Activated CD4-positive, alpha-beta memory T cell treated with anti-CD3 and anti-CD28 coated beads for 36 hours (primary cell): ENCODE measurements around the gene WASL. TPM values are rescaled to one million over a fixed set of nuclear protein-coding genes. Genes with fewer than 3 reads are reported as not detected.
"Not testable (repeated sequence)": the region's sequence is repeated elsewhere in the genome, so short reads cannot be mapped to it uniquely, and the experiment has no call there.

Experiments used
- CTCF ChIA-PET: fragments of 350-600 bp; sonication (Branson Sonifier 250); formaldehyde crosslinking; loops from one replicate; lab custom pipeline; 2021; ENCODE audit warnings: antibody characterized with exemption, inconsistent platforms; lab: Charles Lee
- POLR2A ChIA-PET: fragments of 350-600 bp; sonication (Branson Sonifier 250); formaldehyde crosslinking; loops from one replicate; lab custom pipeline; 2021; ENCODE audit warnings: antibody characterized with exemption; lab: Charles Lee
- DNase-seq: peaks from one replicate; pipeline ENCODE4 v3.0.0-alpha.2; 2020
- H3K27ac Mint-ChIP-seq: one replicate; pipeline ENCODE4 v1.8.0; 2021; ENCODE audit warnings: mixed read lengths
- H3K27me3 Mint-ChIP-seq: one replicate; pipeline ENCODE4 v1.8.0; 2021; ENCODE audit warnings: mixed read lengths
- H3K36me3 Mint-ChIP-seq: one replicate; pipeline ENCODE4 v1.8.0; 2021; ENCODE audit warnings: mixed read lengths
- H3K4me1 Mint-ChIP-seq: one replicate; pipeline ENCODE4 v1.8.0; 2021; ENCODE audit warnings: low read depth, mixed read lengths
- H3K4me3 Mint-ChIP-seq: one replicate; pipeline ENCODE4 v1.8.0; 2021; ENCODE audit warnings: mild to moderate bottlenecking, mixed read lengths
- H3K9me3 Mint-ChIP-seq: one replicate; pipeline ENCODE4 v1.8.0; 2021; ENCODE audit warnings: mixed read lengths
- intact Hi-C: fragments of 100-400 bp; cut with micrococcal nuclease; formaldehyde crosslinking; loops from one replicate; pipeline ENCODE4 v1.15.1; 2023
- total RNA-seq, 2 experiments: library from RNA; stranded (reverse); gene quantifications; one replicate each; pipeline ENCODE4 v1.2.3, GENCODE V29; 2021

WASL gene
- total RNA-seq = 1 to 10 TPM; 5.1 to 5.9 TPM

- peak; percentile 92 for DNase-seq
- no peaks in the 10 kb centered on the region for H3K9me3 Mint-ChIP-seq
- peaks cover 53% of the 10 kb centered on the region for H3K4me1 Mint-ChIP-seq
- peaks cover 6% of the 10 kb centered on the region for H3K36me3 Mint-ChIP-seq
- intact Hi-C loops = loop anchor here (1.0 to 2.0 kb wide), 5 partner anchors 8 to 215 kb away; partner anchors contain the start of genes IQUB and NDUFA5
- ChIA-PET POLR2A (interaction anchor here (0.5 to 1.4 kb wide), 6 partner anchors 37 to 216 kb away, joined by 3 to 4 read pairs (median 3); partner anchors contain the start of gene IQUB), CTCF (interaction anchor here (0.8 to 2.5 kb wide), 10 partner anchors 9 to 255 kb away, joined by 3 to 19 read pairs (median 4); no protein-coding TSS in a partner anchor)
- H3K27ac Mint-ChIP-seq = peak within 1 kb of the TSS; percentile 95
- H3K4me3 Mint-ChIP-seq = peak within 1 kb of the TSS; percentile 95
- H3K27me3 Mint-ChIP-seq = no peaks in the 10 kb centered on the region
Observed at GRCh38 chr7:123748734-123749536, at the start of gene WASL. Gene WASL, minus strand, starts transcription at chr7:123749003. Its CDS starts 269 bp downstream, at chr7:123748734.

- H3K36me3 Mint-ChIP-seq = no peaks in the 10 kb centered on the region
- intact Hi-C loops = loop anchor here (1.0 to 2.0 kb wide), 4 partner anchors 26 to 115 kb away; no protein-coding TSS in a partner anchor
- ChIA-PET POLR2A (no interaction called here), CTCF (interaction anchor here (0.6 to 5.9 kb wide), 24 partner anchors 8 to 987 kb away, joined by 3 to 97 read pairs (median 4); partner anchors contain the start of gene WASL)
- H3K4me3 Mint-ChIP-seq = no peak overlapping the region
- no peaks in the 10 kb centered on the region for H3K9me3 Mint-ChIP-seq
- DNase-seq = no peak
- H3K4me1 Mint-ChIP-seq = no peaks in the 10 kb centered on the region
- peaks cover 2% of the 10 kb centered on the region for H3K27me3 Mint-ChIP-seq
- no peak overlapping the region for H3K27ac Mint-ChIP-seq
Observed at GRCh38 chr7:123797673-123798531, 49.1 kb upstream of the WASL start.

- ChIA-PET CTCF (interaction anchor here (1.1 to 5.9 kb wide), 5 partner anchors 10 to 302 kb away, joined by 3 to 97 read pairs (median 4); no protein-coding TSS in a partner anchor), POLR2A (no interaction called here)
- no peak for DNase-seq
- H3K9me3 Mint-ChIP-seq = no peaks in the 10 kb centered on the region
- H3K36me3 Mint-ChIP-seq = no peaks in the 10 kb centered on the region
- peaks cover 4% of the 10 kb centered on the region for H3K27me3 Mint-ChIP-seq
- no peaks in the 10 kb centered on the region for H3K4me1 Mint-ChIP-seq
- no peak overlapping the region for H3K27ac Mint-ChIP-seq
- no peak overlapping the region for H3K4me3 Mint-ChIP-seq
- intact Hi-C loops = loop anchor here (2.0 kb wide), 2 partner anchors 76 to 114 kb away; no protein-coding TSS in a partner anchor
Observed at GRCh38 chr7:123796568-123796967, 47.8 kb upstream of the WASL start.

- Mint-ChIP-seq H3K27ac (no peak overlapping the region), H3K9me3 (no peaks in the 10 kb centered on the region), H3K27me3 (peaks cover 4% of the 10 kb centered on the region), H3K4me1 (no peaks in the 10 kb centered on the region), H3K4me3 (no peak overlapping the region), H3K36me3 (no peaks in the 10 kb centered on the region)
- CTCF ChIA-PET = interaction anchor here (3.9 kb wide), 1 partner anchor 76 kb away, joined by 37 read pairs; no protein-coding TSS in a partner anchor
- DNase-seq = no peak
- POLR2A ChIA-PET = no interaction called here
- intact Hi-C loops = loop anchor here (2.0 kb wide), 2 partner anchors 77 to 113 kb away; no protein-coding TSS in a partner anchor
Observed at GRCh38 chr7:123795917-123796316, 47.1 kb upstream of the WASL start.

GRCh38 chr7:123795116-123795515, 46.3 kb upstream of the WASL start:
- H3K36me3 Mint-ChIP-seq, intact Hi-C loops, H3K27ac Mint-ChIP-seq: not testable (repeated sequence)

GRCh38 chr7:123792547-123792946, 43.7 kb upstream of the WASL start:
- Mint-ChIP-seq H3K27ac (no peak overlapping the region), H3K27me3 (peaks cover 4% of the 10 kb centered on the region), H3K4me1 (peaks cover 4% of the 10 kb centered on the region), H3K4me3 (no peak overlapping the region), H3K36me3 (no peaks in the 10 kb centered on the region), H3K9me3 (no peaks in the 10 kb centered on the region)
- CTCF ChIA-PET = interaction anchor here (0.8 kb wide), 1 partner anchor 13 kb away, joined by 3 read pairs; no protein-coding TSS in a partner anchor
- POLR2A ChIA-PET = no interaction called here
- DNase-seq = no peak
- intact Hi-C loops = no loop called here

More at GRCh38 chr7:123795116-123795515, 46.3 kb upstream of the WASL start:
- POLR2A ChIA-PET, H3K4me1 Mint-ChIP-seq, H3K4me3 Mint-ChIP-seq, H3K9me3 Mint-ChIP-seq, H3K27me3 Mint-ChIP-seq, DNase-seq: not testable (repeated sequence)
- CTCF ChIA-PET = interaction anchor here (0.8 to 1.2 kb wide), 2 partner anchors 70 to 77 kb away, joined by 3 to 6 read pairs; no protein-coding TSS in a partner anchor

- ChIA-PET POLR2A (no interaction called here), CTCF (interaction anchor here (1.1 to 1.5 kb wide), 3 partner anchors 9 to 81 kb away, joined by 3 to 6 read pairs (median 5); no protein-coding TSS in a partner anchor)
- Mint-ChIP-seq H3K36me3 (no peaks in the 10 kb centered on the region), H3K4me1 (peaks cover 4% of the 10 kb centered on the region), H3K4me3 (no peak overlapping the region), H3K9me3 (no peaks in the 10 kb centered on the region), H3K27ac (no peak overlapping the region), H3K27me3 (peaks cover 4% of the 10 kb centered on the region)
- no peak for DNase-seq
- intact Hi-C loops = no loop called here
Observed at GRCh38 chr7:123791001-123791400, 42.2 kb upstream of the WASL start.

- H3K4me3 Mint-ChIP-seq = no peak overlapping the region
- H3K27ac Mint-ChIP-seq = no peak overlapping the region
- intact Hi-C loops = no loop called here
- DNase-seq = no peak
- peaks cover 4% of the 10 kb centered on the region for H3K27me3 Mint-ChIP-seq
- no peaks in the 10 kb centered on the region for H3K9me3 Mint-ChIP-seq
- peaks cover 4% of the 10 kb centered on the region for H3K4me1 Mint-ChIP-seq
- ChIA-PET CTCF (no interaction called here), POLR2A (no interaction called here)
- H3K36me3 Mint-ChIP-seq = no peaks in the 10 kb centered on the region
Observed at GRCh38 chr7:123789817-123790216, 41.0 kb upstream of the WASL start.

GRCh38 chr7:123789206-123789784, 40.5 kb upstream of the WASL start:
- no peak overlapping the region for H3K27ac Mint-ChIP-seq
- no peaks in the 10 kb centered on the region for H3K9me3 Mint-ChIP-seq
- peaks cover 4% of the 10 kb centered on the region for H3K4me1 Mint-ChIP-seq
- no peaks in the 10 kb centered on the region for H3K36me3 Mint-ChIP-seq
- CTCF ChIA-PET = no interaction called here
- DNase-seq = no peak
- H3K4me3 Mint-ChIP-seq = no peak overlapping the region
- POLR2A ChIA-PET = no interaction called here
- H3K27me3 Mint-ChIP-seq = peaks cover 4% of the 10 kb centered on the region
- intact Hi-C loops = no loop called here

- Mint-ChIP-seq H3K9me3 (no peaks in the 10 kb centered on the region), H3K27me3 (peaks cover 2% of the 10 kb centered on the region), H3K4me1 (peaks cover 4% of the 10 kb centered on the region), H3K27ac (no peak overlapping the region), H3K36me3 (no peaks in the 10 kb centered on the region), H3K4me3 (no peak overlapping the region)
- CTCF ChIA-PET = no interaction called here
- POLR2A ChIA-PET = no interaction called here
- DNase-seq = no peak
- intact Hi-C loops = no loop called here
Observed at GRCh38 chr7:123788584-123788983, 39.8 kb upstream of the WASL start.

- H3K4me1 Mint-ChIP-seq = peaks cover 4% of the 10 kb centered on the region
- H3K27me3 Mint-ChIP-seq = peaks cover 4% of the 10 kb centered on the region
- no peaks in the 10 kb centered on the region for H3K36me3 Mint-ChIP-seq
- ChIA-PET CTCF (no interaction called here), POLR2A (no interaction called here)
- no peak overlapping the region for H3K27ac Mint-ChIP-seq
- intact Hi-C loops = no loop called here
- no peak for DNase-seq
- no peaks in the 10 kb centered on the region for H3K9me3 Mint-ChIP-seq
- no peak overlapping the region for H3K4me3 Mint-ChIP-seq
Observed at GRCh38 chr7:123787220-123788007, 38.6 kb upstream of the WASL start.
